Lower leg skin (tissue), 3 donors: ENCODE measurements around the gene UGT1A4.

ENCODE experiments used
- CTCF ChIP-seq, 3 donors: fragments of 450-650 bp; IDR thresholded peaks; one replicate each; pipeline ENCODE4 v1.5.1; 2016; ENCODE audit warnings: antibody characterized with exemption in 3 of 3, mild to moderate bottlenecking in 3 of 3, moderate library complexity in 2 of 3
- POLR2A ChIP-seq, 2 donors: fragments of 450-650 bp; IDR thresholded peaks; one replicate each; pipeline ENCODE4 v1.6.1; 2016 to 2017; ENCODE audit warnings: antibody characterized with exemption in 2 of 2, mild to moderate bottlenecking in 1 of 2, moderate library complexity in 1 of 2

DNA sequence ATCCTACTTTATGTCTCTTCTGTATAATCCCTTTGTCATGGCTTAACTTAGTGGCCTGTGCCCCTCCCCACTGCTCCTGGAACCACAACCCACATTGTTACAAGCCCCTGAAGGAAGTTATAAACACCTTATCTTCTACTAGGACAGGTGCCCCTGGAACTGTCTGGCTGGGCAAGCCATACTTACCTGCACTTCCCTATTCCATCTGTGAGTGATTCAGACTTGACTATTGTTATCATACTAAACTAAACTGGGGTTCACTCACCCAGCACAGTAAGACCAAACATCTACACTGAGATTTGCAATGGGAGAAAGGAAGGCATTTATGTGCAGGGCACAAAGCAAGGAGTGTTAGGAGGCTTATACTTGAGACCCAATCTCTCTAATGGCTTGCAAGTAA, 29.5 kb upstream of the UGT1A4 start:
- TF ChIP-seq CTCF (IDR thresholded peaks at IDR 0.05) (no peak), POLR2A (IDR thresholded peaks at IDR 0.05) (no peak)
